GM12892 (cell line): ENCODE results near the gene PRKN.

ENCODE experiments used
- POLR2A ChIP-seq: IDR thresholded peaks from 2 replicates; pipeline ENCODE4 v1.6.1; 2011; ENCODE audit warnings: low read depth, low read length, control low read depth
- POLR2AphosphoS5 ChIP-seq: IDR thresholded peaks from 2 replicates; pipeline ENCODE4 v1.6.1; 2011; ENCODE audit warnings: low read depth, low read length, control low read depth
- TAF1 ChIP-seq: IDR thresholded peaks from 2 replicates; pipeline ENCODE4 v1.6.1; 2011; ENCODE audit warnings: low read depth, mild to moderate bottlenecking, control low read depth, low read length, borderline replicate concordance

DNA sequence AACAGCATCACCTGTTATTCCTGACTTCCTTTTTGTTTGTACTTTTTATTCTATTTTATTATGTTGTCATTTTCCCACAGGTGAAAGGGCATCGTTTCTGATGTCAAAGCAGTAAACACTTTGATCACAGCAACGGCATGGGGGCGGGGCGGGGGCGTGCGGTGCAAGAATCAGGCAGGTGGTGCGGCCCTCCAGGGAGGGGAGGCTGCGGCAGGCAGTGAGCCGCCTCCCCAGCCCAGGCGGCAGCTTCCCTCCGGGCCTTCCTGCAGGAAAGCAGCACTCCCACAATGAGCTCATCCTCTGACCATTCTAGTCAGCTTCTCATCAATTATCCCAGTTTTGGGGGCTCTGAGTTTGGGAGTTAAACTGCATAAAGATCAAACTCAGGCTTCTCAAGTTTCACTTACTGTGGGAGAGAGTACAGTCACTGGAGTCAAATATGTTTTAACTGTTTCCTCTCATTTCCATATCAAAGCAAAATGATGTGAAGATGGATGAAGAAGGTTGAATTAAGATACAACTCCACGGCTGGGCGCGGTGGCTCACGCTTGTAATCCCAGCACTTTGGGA lies 845.3 kb downstream of the PRKN start:
- no peak for TF ChIP-seq POLR2A
- TF ChIP-seq POLR2AphosphoS5: no peak
- no peak for TF ChIP-seq TAF1
